GM21717 (cell line): ENCODE results near the gene MTA1.

Experiments used
- ATAC-seq: cut with Tn5 transposase; IDR thresholded peaks from one replicate; pipeline ENCODE4 v1.9.1; 2021; ENCODE audit warnings: mild to moderate bottlenecking, moderate library complexity; ENCODE audit not compliant: unreplicated experiment

Gene MTA1

DNA sequence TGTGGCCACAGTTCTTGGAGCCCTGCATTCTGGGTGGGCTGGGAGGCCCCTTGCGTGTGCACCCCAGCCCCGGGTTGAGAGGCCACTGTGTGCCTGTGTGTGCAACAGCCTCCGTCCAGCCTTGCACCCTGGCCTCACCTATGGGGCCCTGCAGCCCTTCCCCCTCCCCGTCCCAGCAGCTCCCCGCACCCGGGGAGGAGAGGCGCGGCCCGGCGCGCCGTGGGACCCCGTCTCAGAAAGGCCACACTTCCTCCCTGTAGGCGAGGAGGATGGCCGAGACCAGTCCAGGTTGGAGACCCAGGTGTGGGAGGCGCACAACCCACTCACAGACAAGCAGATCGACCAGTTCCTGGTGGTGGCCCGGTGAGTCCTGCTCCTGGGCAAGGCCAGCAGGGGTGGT lies 38.4 kb downstream of the MTA1 start:
- no peak for ATAC-seq

DNA sequence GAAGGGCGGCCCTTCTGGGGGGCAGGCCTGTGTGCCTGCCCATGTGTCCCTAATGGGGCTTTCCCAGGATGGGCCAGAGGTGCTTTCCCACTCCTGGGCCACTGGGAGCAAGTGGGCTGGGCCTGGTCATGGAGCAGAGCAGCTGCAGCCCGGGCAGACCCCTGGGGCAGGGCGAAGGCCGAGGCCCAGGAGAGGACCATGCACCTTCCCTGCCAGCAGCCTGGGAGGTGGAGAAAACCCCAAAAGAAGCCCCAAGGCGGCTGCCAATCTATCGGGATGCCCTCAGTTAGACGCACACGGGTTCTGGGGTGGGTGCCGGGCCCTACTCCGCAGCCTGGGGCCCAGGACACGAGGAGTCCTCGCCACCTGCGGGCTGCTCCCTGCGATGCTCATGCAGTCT lies 38.9 kb downstream of the MTA1 start:
- no peak for ATAC-seq

DNA sequence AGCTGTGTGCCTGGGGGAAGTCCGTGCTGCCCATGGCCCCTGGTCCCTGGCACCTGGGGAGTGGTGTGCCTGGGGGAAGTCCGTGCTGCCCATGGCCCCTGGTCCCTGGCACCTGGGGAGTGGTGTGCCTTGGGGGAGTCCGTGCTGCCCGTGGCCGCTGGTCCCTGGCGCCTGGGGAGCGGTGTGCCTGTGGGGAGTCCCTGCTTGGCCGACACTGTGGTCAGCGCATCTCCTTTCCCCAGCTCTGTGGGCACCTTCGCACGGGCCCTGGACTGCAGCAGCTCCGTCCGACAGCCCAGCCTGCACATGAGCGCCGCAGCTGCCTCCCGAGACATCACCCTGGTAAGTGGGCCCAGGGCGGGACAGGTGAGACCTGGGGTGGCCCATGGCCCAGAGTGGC lies 40.5 kb downstream of the MTA1 start:
- ATAC-seq: no peak

DNA sequence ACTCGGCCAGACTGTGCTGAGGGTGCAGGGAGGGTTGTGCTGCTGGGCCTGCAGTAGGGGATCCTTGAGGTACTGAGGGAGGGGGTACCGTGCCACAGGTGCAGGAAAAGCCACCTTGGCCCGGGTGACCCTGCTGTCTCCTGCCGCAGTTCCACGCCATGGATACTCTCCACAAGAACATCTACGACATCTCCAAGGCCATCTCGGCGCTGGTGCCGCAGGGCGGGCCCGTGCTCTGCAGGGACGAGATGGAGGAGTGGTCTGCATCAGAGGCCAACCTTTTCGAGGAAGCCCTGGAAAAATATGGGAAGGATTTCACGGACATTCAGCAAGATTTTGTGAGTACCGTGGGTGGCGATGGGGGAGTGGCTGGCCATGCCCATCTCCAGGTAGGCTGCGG lies 41.0 kb downstream of the MTA1 start:
- ATAC-seq: no peak

- no peak for ATAC-seq
Measured at GRCh38 chr14:105461903-105462302, 42.3 kb downstream of the MTA1 start.

- no peak for ATAC-seq
Measured at GRCh38 chr14:105464501-105464900, 44.9 kb downstream of the MTA1 start.

GRCh38 chr14:105465209-105466031 lies 45.8 kb downstream of the MTA1 start:
- no peak for ATAC-seq

- ATAC-seq: no peak
Measured at GRCh38 chr14:105466531-105467248, 47.1 kb downstream of the MTA1 start.

DNA sequence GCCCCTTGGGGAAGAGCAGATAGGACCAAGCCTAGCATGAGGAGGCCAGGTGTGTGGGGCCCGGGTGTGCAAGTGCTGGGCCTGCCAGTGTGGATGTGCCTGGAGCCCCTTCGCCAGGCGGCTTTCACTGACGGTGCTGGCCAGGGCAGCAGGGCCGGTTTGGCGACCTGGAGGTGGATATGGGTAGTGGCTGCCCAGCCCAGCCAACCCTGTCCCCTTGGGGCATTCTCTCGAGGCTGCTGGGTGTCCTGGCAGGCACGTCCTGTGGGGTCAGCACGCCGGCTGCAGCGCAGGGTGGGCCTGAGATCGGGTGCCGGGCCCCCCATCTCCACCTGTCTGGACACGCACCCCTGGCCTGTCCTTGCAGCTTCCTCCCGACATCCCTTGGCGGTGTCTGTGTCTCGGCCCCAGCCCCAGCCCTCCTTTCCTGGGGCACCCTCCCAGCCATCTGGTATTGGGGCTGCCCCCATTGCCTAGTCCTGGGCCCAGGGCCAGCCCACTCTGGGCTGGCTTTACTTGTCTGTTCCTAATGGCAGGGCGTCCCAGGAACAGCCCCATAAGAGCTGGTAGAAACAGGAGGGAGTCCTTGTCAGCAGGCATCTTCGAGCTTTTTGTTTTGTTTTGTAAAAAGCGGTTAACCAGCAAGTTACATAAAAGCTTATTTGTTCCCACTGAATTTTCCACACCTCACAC lies 47.8 kb downstream of the MTA1 start:
- ATAC-seq: no peak

GRCh38 chr14:105467942-105468471 lies 48.4 kb downstream of the MTA1 start:
- no peak for ATAC-seq

DNA sequence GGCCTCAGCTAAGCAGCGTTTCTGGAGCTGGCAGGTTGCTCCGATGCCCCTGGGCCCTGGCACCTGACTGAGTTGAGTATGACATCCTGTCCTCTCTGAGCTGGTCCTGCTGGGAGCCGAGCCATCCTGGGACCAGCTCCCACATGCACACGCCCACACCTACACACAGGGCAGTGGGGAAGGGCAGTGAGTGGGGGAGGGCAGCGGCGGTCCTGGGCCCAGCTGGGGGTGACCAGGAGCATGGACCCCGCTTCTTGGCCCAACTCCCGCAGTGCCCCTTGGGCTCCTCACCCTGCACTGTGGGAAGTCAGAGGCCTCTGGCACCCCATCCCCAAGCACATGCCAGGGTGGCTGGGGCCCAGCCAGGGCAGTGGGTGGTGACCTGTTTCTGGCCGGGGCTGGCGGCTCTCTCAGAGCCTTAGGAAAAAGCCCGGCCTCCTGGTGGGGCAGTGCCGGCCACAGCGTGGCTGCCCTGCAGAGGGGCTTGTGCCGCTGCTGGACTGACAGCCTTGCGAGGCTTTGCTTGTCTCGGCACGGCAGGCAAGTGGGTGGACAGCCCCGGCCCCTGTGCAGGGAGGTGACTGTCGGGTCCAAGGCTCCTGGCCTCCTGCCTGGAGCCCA lies 49.1 kb downstream of the MTA1 start:
- ATAC-seq: no peak

DNA sequence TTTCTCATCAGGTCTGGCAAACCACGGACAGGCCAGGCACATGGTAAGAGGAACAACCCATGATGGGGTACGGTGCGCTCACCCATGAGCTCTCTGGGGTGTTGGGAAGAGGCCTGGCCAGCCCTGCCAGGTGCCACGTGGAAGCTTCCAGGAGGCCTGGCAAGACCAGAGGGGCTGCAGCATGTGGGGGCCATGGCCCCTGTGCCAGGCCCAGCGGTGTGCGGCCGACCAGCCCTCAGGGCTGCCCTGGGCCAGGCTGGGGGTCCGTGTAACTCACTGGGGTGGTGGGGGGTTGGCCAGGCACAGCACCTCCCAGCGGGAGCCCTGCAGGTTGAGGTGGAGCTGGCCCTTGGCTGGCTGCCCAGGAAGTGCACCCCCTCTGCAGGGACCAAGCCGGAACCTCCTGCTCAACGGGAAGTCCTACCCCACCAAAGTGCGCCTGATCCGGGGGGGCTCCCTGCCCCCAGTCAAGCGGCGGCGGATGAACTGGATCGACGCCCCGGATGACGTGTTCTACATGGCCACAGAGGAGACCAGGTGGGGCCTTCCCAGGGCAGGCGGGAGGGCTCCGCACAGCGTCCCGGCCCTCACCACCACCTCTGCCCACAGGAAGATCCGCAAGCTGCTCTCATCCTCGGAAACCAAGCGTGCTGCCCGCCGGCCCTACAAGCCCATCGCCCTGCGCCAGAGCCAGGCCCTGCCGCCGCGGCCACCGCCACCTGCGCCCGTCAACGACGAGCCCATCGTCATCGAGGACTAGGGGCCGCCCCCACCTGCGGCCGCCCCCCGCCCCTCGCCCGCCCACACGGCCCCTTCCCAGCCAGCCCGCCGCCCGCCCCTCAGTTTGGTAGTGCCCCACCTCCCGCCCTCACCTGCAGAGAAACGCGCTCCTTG lies 50.1 kb downstream of the MTA1 start:
- ATAC-seq: no peak

DNA sequence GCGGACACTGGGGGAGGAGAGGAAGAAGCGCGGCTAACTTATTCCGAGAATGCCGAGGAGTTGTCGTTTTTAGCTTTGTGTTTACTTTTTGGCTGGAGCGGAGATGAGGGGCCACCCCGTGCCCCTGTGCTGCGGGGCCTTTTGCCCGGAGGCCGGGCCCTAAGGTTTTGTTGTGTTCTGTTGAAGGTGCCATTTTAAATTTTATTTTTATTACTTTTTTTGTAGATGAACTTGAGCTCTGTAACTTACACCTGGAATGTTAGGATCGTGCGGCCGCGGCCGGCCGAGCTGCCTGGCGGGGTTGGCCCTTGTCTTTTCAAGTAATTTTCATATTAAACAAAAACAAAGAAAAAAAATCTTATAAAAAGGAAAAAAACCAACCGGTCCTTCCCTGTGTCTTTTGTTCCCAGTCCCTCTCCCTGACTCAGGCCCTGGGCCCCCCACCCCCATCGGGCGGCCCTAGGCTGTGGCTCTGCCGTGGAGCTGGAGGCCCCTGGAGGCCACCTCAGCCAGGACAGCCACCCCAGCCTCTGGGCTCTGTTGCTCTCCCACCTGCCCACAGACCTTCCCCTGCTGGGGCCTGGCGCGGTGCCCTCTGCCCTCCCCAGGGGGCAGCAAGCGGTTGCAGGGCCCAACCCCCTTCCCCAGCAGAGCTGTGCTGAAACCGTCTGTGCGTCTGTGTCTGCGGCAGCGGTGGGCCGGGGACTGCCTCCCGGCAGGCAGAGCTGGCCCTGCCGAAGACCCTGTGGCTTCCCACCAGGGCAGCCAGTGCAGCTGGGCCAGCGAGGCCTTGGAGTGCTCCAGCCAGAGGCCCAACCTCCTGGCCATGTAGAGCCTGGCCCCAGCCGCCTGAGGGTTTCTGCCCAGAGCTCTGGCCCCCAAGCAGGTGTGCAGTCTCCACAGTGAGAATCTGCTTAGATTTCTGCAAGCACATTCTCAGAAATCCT lies 51.0 kb downstream of the MTA1 start:
- ATAC-seq: no peak

DNA sequence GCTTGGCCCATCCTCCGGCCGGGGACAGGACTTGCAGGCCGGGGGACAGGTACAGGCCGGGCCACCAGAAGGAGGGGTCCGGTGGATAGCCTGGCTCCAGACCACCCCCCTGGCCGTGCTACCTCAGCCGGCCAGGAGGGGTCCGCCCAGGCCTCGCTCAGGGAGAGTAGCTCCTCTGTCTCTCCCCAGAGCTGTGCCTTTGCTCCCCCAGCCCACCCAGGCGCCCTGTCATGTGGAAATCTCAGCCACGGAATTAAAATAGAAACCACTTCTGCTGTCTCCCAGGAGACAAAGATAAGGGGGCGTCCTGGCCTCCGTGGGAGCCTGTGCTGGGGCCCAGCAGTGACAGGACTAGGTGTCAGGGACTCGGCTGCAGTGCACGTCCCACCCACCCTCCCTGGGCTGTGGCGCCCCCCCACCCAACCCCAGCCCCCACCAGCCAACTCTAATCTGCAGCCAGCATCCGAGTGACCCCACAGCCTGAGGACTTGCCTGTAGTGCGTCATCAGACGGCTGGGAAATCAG lies 51.7 kb downstream of the MTA1 start:
- no peak for ATAC-seq

GRCh38 chr14:105471823-105472485 lies 52.3 kb downstream of the MTA1 start:
- ATAC-seq: no peak

DNA sequence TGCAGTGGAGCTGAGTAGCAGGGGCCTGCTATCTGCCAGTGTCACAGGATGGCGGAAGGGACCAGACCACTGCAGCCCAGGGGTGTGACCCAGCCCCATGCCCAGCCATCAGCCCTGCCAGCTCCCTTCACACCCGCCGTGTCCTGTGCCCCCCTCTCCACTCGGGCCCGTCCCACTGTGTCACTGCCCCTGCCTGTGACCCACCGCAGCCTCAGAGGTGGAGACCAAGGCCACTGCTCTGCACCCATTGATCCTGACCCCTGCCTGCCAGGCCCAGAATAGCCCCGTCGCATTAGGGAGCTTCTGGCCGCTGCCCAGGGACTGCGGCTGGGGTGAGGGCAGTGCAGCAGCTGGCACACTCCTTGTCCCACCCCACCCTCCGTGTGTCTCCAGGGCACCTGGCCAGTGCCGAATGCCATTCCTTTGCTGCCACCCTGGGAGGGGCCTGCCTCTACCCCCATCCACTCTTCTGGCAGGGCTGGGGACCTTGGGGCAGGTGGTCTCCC lies 52.9 kb downstream of the MTA1 start:
- no peak for ATAC-seq

DNA sequence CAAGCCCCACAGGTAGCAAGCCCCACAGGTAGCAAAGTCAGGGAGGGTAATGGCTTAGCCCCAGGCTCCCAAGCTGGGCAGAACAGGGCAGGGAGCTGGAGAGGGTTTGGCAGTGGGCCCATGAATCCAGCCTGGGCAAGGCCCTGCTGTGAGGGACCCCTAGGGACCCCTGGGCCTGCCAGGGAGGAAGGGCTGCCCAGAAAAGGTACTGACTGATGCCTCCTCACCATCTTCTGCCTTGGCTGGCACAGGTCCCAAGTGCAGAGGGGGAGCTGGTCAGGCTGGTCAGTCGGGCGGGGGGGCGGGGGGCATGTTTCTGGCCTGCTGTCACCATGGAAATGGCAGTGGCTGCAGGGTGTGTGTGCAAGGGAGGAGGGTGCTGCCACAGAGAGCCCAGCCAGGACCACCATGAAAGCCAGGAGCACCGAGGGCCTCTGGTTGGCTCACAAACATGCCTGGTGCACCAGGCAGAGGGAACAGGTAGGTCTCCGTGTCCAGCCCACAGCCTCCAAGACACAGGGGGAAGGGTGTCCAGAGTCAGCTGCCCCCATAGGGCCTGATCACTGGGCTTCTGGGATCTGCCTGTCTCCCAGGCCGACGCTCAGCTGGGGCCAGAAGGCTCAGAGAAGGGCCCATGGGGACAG lies 53.5 kb downstream of the MTA1 start:
- ATAC-seq: no peak
